Activated naive CD4-positive, alpha-beta T cell treated with anti-CD3 and anti-CD28 coated beads for 36 hours (primary cell): ENCODE results near the gene ADGRL3. TPM values are rescaled to one million over a fixed set of nuclear protein-coding genes. Genes with fewer than 3 reads are reported as not detected.

Experiments
- CTCF ChIA-PET: fragments of 350-600 bp; sonication (Branson Sonifier 250); formaldehyde crosslinking; loops from one replicate; lab custom pipeline; 2021; ENCODE audit warnings: antibody characterized with exemption; lab: Charles Lee
- DNase-seq: peaks from one replicate; pipeline ENCODE4 v3.0.0-alpha.2; 2020
- H3K27ac Mint-ChIP-seq: one replicate; pipeline ENCODE4 v1.8.0; 2021; ENCODE audit warnings: mild to moderate bottlenecking, mixed read lengths
- H3K27me3 Mint-ChIP-seq: one replicate; pipeline ENCODE4 v1.8.0; 2021; ENCODE audit warnings: low read depth, mixed read lengths
- H3K36me3 Mint-ChIP-seq: one replicate; pipeline ENCODE4 v1.8.0; 2021; ENCODE audit warnings: low read depth, mixed read lengths
- H3K4me1 Mint-ChIP-seq: one replicate; pipeline ENCODE4 v1.8.0; 2021; ENCODE audit warnings: low read depth, mixed read lengths
- H3K4me3 Mint-ChIP-seq: one replicate; pipeline ENCODE4 v1.8.0; 2021; ENCODE audit warnings: mild to moderate bottlenecking, moderate library complexity, mixed read lengths
- H3K9me3 Mint-ChIP-seq: one replicate; pipeline ENCODE4 v1.8.0; 2021; ENCODE audit warnings: mixed read lengths
- intact Hi-C: fragments of 100-400 bp; cut with micrococcal nuclease; formaldehyde crosslinking; loops from one replicate; pipeline ENCODE4 v1.15.1; 2023
- total RNA-seq, 2 experiments: library from RNA; stranded (reverse); gene quantifications; one replicate each; pipeline ENCODE4 v1.2.3, GENCODE V29; 2021

Gene ADGRL3
- total RNA-seq, 2 experiments from 2014 or later: not detected

- no peaks in the 10 kb centered on the region for H3K36me3 Mint-ChIP-seq
- no peak for DNase-seq
- intact Hi-C loops: no loop called here
- no peak overlapping the region for H3K27ac Mint-ChIP-seq
- CTCF ChIA-PET: no interaction called here
- H3K4me1 Mint-ChIP-seq: no peaks in the 10 kb centered on the region
- peaks cover 2% of the 10 kb centered on the region for H3K9me3 Mint-ChIP-seq
- H3K4me3 Mint-ChIP-seq: no peak overlapping the region
- H3K27me3 Mint-ChIP-seq: no peaks in the 10 kb centered on the region
These were observed 371.8 kb downstream of the ADGRL3 start for GRCh38 chr4:61571761-61572559.

- Mint-ChIP-seq H3K9me3 (peaks cover 8% of the 10 kb centered on the region), H3K4me1 (no peaks in the 10 kb centered on the region), H3K27me3 (no peaks in the 10 kb centered on the region), H3K4me3 (no peak overlapping the region), H3K27ac (no peak overlapping the region), H3K36me3 (no peaks in the 10 kb centered on the region)
- CTCF ChIA-PET: no interaction called here
- no peak for DNase-seq
- intact Hi-C loops: no loop called here
These were observed 375.7 kb downstream of the ADGRL3 start for GRCh38 chr4:61575796-61576195.

GRCh38 chr4:61579786-61580185, 379.7 kb downstream of the ADGRL3 start:
- no peak for DNase-seq
- Mint-ChIP-seq H3K27me3 (no peaks in the 10 kb centered on the region), H3K9me3 (peaks cover 11% of the 10 kb centered on the region), H3K27ac (no peak overlapping the region), H3K4me3 (no peak overlapping the region), H3K4me1 (no peaks in the 10 kb centered on the region), H3K36me3 (no peaks in the 10 kb centered on the region)
- CTCF ChIA-PET: no interaction called here
- intact Hi-C loops: no loop called here

- Mint-ChIP-seq H3K36me3 (no peaks in the 10 kb centered on the region), H3K27me3 (no peaks in the 10 kb centered on the region)
- CTCF ChIA-PET: no interaction called here
These were observed 380.7 kb downstream of the ADGRL3 start for GRCh38 chr4:61580721-61581377.

DNA sequence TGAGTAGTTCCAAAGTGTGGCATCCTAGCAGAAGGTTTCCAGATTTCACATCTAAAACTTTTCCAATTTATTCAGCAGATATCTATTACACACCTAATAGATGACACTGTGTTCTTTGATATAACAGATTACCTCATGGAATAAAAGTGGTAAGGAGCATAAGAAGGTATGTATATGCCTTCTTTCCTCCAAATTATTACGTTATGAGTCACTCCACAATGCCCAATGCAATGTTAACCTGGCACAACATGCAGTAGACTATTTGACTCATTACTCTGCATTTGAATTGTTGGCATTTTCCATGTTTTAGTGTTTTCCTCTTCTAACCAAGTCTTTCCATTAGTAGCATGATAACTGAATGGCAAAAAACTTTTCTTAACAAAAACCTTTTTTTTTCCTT, 383.6 kb downstream of the ADGRL3 start:
- intact Hi-C loops: no loop called here
- Mint-ChIP-seq H3K36me3 (no peaks in the 10 kb centered on the region), H3K27me3 (no peaks in the 10 kb centered on the region), H3K9me3 (peaks cover 7% of the 10 kb centered on the region), H3K4me3 (no peak overlapping the region), H3K4me1 (no peaks in the 10 kb centered on the region), H3K27ac (no peak overlapping the region)
- DNase-seq: no peak
- CTCF ChIA-PET: no interaction called here

More at GRCh38 chr4:61580721-61581377, 380.7 kb downstream of the ADGRL3 start:
- no peak for DNase-seq
- Mint-ChIP-seq H3K9me3 (peaks cover 8% of the 10 kb centered on the region), H3K4me1 (no peaks in the 10 kb centered on the region), H3K27ac (no peak overlapping the region), H3K4me3 (no peak overlapping the region)
- intact Hi-C loops: no loop called here

DNA sequence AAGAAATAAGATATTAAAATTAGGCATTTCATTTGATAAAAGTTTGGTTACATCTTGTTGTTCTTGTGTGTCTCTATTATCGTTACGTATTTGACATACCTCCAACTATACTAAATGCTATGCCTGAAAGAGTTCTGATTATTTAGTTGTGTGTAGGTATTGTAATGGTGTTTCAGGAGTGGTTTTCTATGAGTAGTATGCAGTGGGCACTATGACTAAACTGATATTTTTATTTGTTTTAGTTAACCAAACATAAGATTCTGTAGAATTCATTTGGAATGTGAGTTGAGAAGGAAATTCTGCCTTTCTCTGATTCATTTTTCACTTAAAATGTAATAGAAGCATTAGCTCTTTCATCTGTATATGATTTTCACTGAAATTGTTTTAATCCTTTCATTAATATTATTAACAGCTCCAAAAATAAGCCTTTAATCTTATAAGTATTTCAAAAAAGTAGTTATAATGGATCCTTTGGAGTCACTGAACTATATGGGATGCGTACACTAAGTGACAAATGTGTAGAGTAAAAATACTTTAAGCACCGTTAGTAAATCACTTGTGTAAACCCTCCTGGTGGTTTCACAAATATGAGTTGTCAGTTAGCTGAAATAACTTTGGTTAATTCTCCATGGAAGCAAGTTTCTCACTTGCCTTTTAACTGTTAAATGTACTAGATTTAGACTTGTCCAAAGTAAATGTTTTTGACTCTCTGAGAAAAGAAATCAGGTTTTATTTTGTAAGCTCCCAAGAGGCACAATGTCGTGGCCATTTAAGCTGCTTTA, 388.7 kb downstream of the ADGRL3 start:
- Mint-ChIP-seq H3K36me3 (no peaks in the 10 kb centered on the region), H3K9me3 (peaks cover 7% of the 10 kb centered on the region), H3K4me3 (no peak overlapping the region), H3K4me1 (no peaks in the 10 kb centered on the region), H3K27ac (no peak overlapping the region), H3K27me3 (no peaks in the 10 kb centered on the region)
- CTCF ChIA-PET: no interaction called here
- no peak for DNase-seq
- intact Hi-C loops: no loop called here

DNA sequence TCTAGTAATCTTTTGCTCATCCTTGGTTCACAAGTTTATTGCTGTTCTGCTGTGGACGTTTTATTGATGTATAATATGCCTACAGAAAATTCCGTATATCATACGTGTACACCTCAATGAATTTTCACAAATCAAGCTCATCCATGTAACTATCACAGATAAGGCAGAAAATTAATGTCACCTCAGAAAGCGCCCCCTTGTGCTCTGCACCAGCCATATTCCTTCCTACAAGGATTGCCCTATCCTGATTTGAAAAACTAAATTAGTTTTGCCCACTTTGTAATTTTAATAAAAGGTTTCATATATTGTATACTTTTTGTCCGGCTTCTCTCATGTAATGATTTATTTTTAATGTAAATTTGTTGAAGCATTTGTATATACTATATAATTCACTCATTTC, 390.8 kb downstream of the ADGRL3 start:
- CTCF ChIA-PET: no interaction called here

DNA sequence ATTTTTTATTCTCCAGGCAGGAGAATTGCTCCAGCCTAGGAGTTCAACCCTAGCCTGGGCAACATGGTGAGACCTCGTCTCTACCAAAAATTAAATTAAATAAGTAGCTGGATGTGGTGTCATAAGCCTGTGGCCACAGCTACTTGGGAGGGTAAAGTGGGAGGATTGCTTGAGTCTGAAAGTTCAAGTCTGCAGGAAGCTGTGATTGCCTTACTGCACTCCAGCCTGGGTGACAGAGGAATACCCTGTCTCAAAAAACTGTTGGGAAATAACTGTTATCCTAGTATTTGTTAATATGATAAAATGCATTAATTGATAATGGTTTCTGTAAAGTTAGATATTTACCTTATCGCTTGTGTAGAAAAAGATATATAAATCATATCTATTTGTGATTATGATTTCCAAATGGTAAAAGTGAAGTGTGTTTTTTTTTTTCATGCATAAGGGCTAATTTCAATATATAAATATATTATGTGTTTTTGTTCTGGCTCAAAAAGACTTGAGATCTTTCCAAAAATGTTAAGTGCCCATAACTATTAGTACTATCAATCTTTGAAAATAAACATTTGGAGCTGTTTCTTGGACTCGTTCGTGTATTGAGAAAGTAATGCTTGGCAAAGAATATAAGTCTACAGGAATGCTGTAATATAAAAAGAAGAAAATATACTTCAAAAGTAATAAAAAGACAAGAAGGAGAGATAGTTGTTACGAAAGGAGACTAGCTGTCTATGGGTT, 396.6 kb downstream of the ADGRL3 start:
- peaks cover 8% of the 10 kb centered on the region for H3K9me3 Mint-ChIP-seq
- H3K4me1 Mint-ChIP-seq: no peaks in the 10 kb centered on the region
- CTCF ChIA-PET: no interaction called here
- H3K36me3 Mint-ChIP-seq: no peaks in the 10 kb centered on the region
- intact Hi-C loops: no loop called here
- no peak overlapping the region for H3K4me3 Mint-ChIP-seq
- H3K27me3 Mint-ChIP-seq: no peaks in the 10 kb centered on the region
- H3K27ac Mint-ChIP-seq: no peak overlapping the region
- no peak for DNase-seq

More for the DNA sequence above, 390.8 kb downstream of the ADGRL3 start:
- Mint-ChIP-seq H3K9me3 (peaks cover 11% of the 10 kb centered on the region), H3K36me3 (no peaks in the 10 kb centered on the region), H3K4me1 (no peaks in the 10 kb centered on the region), H3K27me3 (no peaks in the 10 kb centered on the region), H3K4me3 (no peak overlapping the region), H3K27ac (no peak overlapping the region)
- intact Hi-C loops: no loop called here
- no peak for DNase-seq

DNA sequence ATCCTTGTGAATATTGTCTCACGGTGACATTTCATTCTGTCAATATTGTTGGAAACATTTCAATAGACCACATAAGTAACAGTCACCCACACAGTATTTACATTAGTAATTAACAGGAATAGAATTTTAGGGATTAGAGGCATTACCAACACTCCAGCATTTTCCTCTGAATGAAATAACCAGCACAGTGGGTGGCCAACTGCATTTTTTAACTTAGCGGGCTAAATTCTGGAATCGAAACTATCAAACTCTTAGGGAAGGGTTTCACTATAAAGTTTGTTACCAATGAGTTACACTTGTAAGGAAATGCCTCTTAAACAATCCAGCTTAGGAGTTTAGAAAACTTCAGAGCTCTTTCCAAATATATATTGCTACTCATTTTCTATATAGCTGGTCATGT, 403.0 kb downstream of the ADGRL3 start:
- no peak overlapping the region for H3K4me3 Mint-ChIP-seq
- peaks cover 9% of the 10 kb centered on the region for H3K9me3 Mint-ChIP-seq
- H3K27me3 Mint-ChIP-seq: no peaks in the 10 kb centered on the region
- H3K36me3 Mint-ChIP-seq: no peaks in the 10 kb centered on the region
- no peaks in the 10 kb centered on the region for H3K4me1 Mint-ChIP-seq
- no peak for DNase-seq
- intact Hi-C loops: no loop called here
- H3K27ac Mint-ChIP-seq: no peak overlapping the region
- CTCF ChIA-PET: interaction anchor here (1.0 kb wide), 1 partner anchor 116 kb away, joined by 3 read pairs; no protein-coding TSS in a partner anchor

DNA sequence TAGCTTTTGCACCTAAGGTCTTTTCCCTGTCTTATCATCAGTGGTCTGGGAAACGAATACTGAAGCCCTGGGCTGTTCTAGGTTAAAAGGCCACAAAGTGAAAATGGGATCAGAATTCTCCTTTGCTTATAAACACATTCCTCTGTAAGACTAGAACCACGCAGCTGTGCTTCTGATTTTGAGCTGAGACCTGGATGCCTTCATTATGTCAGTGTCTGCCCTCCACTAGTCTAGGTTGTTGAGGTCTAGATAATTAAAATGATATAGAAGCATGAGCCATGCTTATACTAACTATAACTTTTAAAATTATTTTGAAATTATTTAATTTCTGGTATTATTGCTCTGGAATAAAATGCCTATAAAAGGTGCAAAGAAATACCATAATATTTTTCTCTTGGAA, 403.9 kb downstream of the ADGRL3 start:
- Mint-ChIP-seq H3K36me3 (no peaks in the 10 kb centered on the region), H3K9me3 (peaks cover 9% of the 10 kb centered on the region)

GRCh38 chr4:61605984-61606383, 405.9 kb downstream of the ADGRL3 start:
- intact Hi-C loops: no loop called here
- H3K27me3 Mint-ChIP-seq: no peaks in the 10 kb centered on the region
- H3K27ac Mint-ChIP-seq: no peak overlapping the region
- H3K36me3 Mint-ChIP-seq: no peaks in the 10 kb centered on the region
- no peak overlapping the region for H3K4me3 Mint-ChIP-seq
- DNase-seq: no peak
- peaks cover 8% of the 10 kb centered on the region for H3K9me3 Mint-ChIP-seq
- CTCF ChIA-PET: no interaction called here
- H3K4me1 Mint-ChIP-seq: no peaks in the 10 kb centered on the region

More for the DNA sequence above, 403.9 kb downstream of the ADGRL3 start:
- Mint-ChIP-seq H3K4me3 (no peak overlapping the region), H3K27me3 (no peaks in the 10 kb centered on the region), H3K27ac (no peak overlapping the region), H3K4me1 (no peaks in the 10 kb centered on the region)
- CTCF ChIA-PET: no interaction called here
- intact Hi-C loops: no loop called here
- no peak for DNase-seq

DNA sequence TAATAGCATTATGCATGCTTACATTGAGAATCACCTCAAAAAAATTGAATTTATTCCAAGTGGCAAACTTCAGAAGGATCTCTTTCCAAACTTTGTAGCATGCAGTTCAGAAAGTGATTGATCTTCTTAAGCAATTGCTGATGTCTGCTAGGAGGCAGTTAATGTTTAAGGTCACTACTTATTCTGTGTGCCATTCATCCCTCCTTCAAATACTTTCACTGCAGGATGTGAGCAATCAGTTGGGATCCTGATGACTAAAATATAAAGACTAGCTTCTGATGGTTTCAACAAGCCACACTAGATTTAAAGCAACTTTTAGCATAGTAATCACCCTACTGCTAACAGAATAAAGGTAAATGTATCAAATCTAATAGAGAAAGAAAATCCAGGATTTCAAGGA, 414.1 kb downstream of the ADGRL3 start:
- no peaks in the 10 kb centered on the region for H3K9me3 Mint-ChIP-seq
- CTCF ChIA-PET: no interaction called here

More for the DNA sequence above, 414.1 kb downstream of the ADGRL3 start:
- H3K36me3 Mint-ChIP-seq: no peaks in the 10 kb centered on the region
- intact Hi-C loops: no loop called here
- H3K4me3 Mint-ChIP-seq: no peak overlapping the region
- H3K4me1 Mint-ChIP-seq: no peaks in the 10 kb centered on the region
- no peak for DNase-seq
- H3K27me3 Mint-ChIP-seq: no peaks in the 10 kb centered on the region
- H3K27ac Mint-ChIP-seq: no peak overlapping the region
